GM18861 (cell line): ENCODE measurements around the gene MPIG6B.

Source experiments
- ATAC-seq: cut with Tn5 transposase; IDR thresholded peaks from one replicate; pipeline ENCODE4 v1.9.1; 2021; ENCODE audit not compliant: unreplicated experiment

MPIG6B gene

DNA sequence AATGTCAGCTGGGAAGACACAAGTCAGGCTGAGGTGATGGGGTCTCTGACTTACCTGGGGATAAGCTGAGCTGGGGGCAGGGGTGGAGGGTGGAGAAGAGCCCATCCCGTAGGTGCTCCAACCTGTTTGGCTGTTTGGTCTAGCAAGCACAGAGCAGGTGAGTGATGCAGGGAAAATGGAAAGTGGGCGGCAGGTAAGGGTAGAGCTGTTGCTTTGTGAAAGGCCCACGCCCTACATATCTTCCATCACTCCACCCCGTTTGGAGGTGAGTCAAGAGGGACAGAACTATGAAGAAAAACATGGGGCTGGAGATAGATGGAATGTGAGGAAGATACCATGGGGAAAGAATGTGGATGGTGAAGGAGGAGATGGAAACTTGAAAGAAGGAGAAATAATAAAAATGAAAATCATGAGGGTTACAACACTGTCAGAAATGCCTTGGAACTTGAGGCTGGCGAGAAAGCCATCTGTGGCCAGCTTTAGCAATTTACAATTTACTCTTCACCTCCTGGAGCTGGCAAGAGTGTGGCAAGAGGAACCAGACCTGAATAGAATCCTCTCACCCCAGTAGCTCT lies 2.9 kb upstream of the MPIG6B start:
- ATAC-seq, result no peak

GRCh38 chr6:31721351-31722020 lies 1.7 kb upstream of the MPIG6B start, which contains the start of gene LY6G6C:
Gene LY6G6C, minus strand, starts transcription at chr6:31721746. Its CDS starts 67 bp downstream, at chr6:31721679.
- no peak for ATAC-seq

DNA sequence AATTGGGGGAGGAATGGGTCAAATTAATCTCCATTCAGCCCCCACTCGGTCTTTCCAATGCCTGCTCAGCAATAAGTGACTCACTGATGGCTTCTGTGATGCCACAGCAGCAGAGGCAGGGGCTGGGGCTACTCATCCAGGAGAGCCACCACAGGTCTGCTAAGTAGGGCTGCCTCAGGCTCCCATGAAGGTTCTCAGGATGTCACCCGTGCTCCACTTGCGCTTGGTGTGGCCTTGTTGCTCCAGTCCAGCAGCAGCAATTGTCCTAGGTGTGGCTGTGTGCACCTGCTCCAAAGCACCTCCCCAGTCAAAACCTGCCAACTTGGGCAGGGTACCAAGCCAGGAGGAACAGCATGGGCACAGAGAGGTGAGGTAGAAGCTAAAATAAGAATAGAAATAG lies 1.0 kb upstream of the MPIG6B start:
- ATAC-seq, result no peak

- no peak for ATAC-seq
Measured at GRCh38 chr6:31723980-31724691, 963 bp downstream of the MPIG6B start.

GRCh38 chr6:31725502-31726350 lies 2.6 kb downstream of the MPIG6B start:
- ATAC-seq, result no peak

GRCh38 chr6:31727034-31727716 lies 4.0 kb downstream of the MPIG6B start:
- no peak for ATAC-seq

GRCh38 chr6:31727717-31728671 lies 4.8 kb downstream of the MPIG6B start:
- no peak for ATAC-seq

DNA sequence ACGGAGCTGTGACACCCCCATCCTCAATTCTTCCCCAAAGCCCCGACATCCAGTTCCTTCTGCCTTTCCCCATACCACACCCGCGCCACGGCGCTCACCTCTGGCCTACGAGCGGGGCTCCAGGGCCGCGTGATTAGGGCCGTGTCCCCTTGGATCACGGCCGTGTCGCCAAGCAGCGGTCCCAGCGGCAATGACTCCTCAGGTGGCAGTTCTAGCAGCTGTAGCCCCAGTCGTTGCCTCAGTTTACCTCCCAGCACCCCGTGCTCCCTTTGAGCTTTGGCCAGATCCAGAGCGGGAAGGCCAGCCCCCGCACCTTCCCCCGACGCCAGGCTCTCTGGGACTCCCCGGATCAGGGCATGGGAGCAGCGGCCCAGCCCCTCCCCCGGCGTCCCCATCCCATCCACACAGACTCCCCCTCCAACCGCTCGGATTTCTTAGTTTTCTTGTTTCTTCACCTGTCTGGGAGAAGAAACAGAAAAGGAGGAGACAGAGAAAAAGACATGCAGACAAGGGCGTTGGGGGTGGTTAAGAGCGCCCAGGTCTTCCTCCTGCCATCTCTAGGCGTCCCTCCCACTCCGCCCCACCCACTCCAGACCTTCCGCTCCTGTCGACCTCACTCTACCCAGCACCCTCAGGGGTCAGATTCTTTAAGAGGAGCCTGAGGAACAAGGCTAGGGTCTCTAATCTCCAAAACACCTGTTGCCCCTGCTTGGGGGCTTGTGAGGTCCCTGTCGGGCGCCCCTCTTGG lies 5.8 kb downstream of the MPIG6B start, which contains the start of gene DDAH2:
TSS of gene DDAH2 (minus strand) at position 533 of the 748 bp plus-strand sequence. CDS start at position 395, 138 bp downstream.
- no peak for ATAC-seq

- ATAC-seq, result no peak
Measured at GRCh38 chr6:31729515-31729978, 6.4 kb downstream of the MPIG6B start.

DNA sequence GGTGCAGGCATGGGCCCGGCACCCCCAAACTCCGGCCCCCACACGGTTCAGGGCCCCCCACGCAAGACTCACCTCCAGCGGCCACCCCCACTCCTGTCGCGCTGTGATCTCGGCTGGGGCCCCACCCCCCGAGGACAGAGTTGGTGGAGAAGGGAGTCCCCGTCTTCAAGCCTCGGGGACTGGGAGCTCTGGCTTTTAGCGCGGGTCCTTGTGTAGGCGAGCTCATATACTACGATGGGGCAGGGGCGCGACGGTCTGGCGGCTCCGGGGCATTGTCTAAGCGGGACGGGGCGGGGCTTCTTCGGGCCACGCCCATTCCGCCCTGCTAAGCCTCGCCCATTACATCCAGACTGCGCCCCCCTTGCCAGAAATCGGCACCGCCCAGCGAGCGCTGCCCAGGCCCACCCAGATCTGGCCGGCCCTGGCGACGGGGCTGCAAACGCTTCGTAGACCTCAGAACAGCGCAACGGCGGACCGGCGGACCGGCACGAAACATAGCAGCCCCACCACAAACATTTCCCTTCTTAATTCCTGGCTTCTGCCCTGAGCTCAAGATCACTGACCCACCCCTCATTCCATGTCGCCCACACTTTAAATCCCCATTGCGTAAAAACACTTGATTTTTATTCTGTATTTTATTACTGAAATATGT lies 6.9 kb downstream of the MPIG6B start:
- no peak for ATAC-seq

DNA sequence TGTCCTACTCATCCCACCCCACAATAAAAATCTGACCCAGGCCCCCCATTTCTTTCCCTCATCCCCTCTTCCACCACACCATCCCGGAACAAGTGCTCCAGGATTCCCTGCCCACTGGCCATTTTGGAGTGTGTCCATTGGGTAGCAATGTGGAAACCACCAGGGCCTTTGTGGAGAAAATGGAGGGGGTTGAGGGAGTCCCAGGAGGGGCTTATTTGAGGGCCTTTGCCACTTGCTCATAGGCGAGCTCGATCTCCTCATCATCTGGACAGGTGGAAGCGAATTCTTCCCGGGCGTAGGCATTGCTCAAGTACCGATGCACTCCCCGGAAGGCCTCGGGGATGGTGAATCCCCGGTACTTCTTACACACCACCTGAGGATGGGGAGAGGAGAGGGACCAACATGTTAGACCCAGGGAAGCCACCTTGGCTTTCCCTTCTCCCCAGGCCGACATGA lies 7.5 kb downstream of the MPIG6B start:
- ATAC-seq, result no peak

- no peak for ATAC-seq
Measured at GRCh38 chr6:31732029-31732428, 8.9 kb downstream of the MPIG6B start.

DNA sequence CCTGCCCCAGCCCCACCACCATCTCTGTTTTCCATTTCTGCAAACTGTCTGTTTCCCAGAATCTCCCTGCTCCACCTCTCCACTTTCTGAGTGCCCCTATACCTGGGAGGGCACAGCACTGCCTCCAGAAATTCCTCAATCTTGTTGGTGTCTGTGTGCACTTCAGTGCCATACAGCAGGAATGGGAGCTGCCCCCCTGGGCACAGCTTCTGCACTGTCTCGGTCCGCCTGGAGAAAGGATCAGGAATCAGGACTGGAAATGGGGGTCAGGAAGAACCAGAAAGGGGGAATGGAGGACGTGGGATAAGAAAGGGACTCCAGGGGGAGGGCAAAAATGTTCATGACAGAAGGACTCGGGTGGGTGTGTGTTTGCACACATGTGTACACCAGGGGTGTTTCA lies 10.6 kb downstream of the MPIG6B start:
- ATAC-seq, result no peak

GRCh38 chr6:31734247-31734820 lies 11.2 kb downstream of the MPIG6B start:
- no peak for ATAC-seq

- no peak for ATAC-seq
Measured at GRCh38 chr6:31734821-31735406, 11.7 kb downstream of the MPIG6B start.

DNA sequence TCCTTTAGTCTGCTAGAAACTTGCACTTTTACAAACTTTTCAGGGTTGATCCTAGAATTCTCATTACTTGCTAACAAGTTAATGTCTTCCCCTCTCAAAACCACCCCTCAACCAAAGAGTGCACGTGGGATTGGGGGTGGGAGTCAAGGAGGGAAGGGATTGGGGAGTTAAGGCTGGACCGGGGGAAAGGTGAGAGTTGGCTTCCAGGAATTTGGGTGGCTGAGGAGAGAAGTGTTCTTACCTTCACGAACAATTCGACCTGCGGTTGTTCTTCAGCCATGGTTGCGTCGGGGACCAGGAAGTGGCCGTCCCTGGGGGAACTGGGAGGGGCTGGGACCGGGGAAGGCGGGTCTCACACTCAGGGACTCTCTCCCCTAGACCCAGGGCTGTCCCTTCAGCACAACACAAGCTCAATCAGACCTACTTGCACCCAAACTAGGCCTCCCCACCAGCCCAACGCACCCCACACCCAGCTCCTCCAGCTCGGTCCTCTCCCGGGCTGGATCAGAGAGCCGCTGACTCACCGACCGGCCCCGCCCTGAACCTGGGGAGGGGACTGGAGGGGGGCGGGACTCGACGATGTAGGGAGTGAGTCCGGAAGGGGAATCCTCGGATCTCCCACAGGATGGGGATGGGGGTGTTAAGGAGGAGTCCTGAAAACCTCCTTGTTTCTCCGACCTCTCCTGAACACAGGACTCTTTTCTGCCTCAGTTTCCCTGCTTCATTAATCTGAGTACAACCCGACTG lies 13.0 kb downstream of the MPIG6B start, which contains the start of gene CLIC1:
TSS of gene CLIC1 (minus strand) at position 510 of the 747 bp plus-strand sequence. CDS start at position 280, 230 bp downstream.
- ATAC-seq, result no peak
